Stimulated activated naive CD8-positive, alpha-beta T cell treated with anti-CD3 and anti-CD28 coated beads, Interleukin-15, Interleukin-2, amounts not matched to agents 100 ng/mL and 50 ng/mL, for 24 hours (primary cell): ENCODE results near the gene VSIG2.

Source experiments
- H3K27ac Mint-ChIP-seq: one replicate; pipeline ENCODE4 v1.8.0; 2021; ENCODE audit warnings: mild to moderate bottlenecking, mixed read lengths
- H3K27me3 Mint-ChIP-seq: one replicate; pipeline ENCODE4 v1.8.0; 2021; ENCODE audit warnings: mixed read lengths
- H3K36me3 Mint-ChIP-seq: one replicate; pipeline ENCODE4 v1.8.0; 2021; ENCODE audit warnings: low read depth, mixed read lengths
- H3K4me1 Mint-ChIP-seq: one replicate; pipeline ENCODE4 v1.8.0; 2021; ENCODE audit warnings: low read depth, mixed read lengths
- H3K4me3 Mint-ChIP-seq: one replicate; pipeline ENCODE4 v1.8.0; 2021; ENCODE audit warnings: mild to moderate bottlenecking, mixed read lengths
- H3K9me3 Mint-ChIP-seq: one replicate; pipeline ENCODE4 v1.8.0; 2021; ENCODE audit warnings: mixed read lengths

The VSIG2 gene

GRCh38 chr11:124727474-124727873 lies 24.6 kb downstream of the VSIG2 start:
- peaks cover 22% of the 10 kb centered on the region for H3K4me1 Mint-ChIP-seq
- H3K27ac Mint-ChIP-seq = no peak overlapping the region
- no peaks in the 10 kb centered on the region for H3K9me3 Mint-ChIP-seq
- H3K27me3 Mint-ChIP-seq = peaks cover 6% of the 10 kb centered on the region
- H3K4me3 Mint-ChIP-seq = no peak overlapping the region
- no peaks in the 10 kb centered on the region for H3K36me3 Mint-ChIP-seq

- no peaks in the 10 kb centered on the region for H3K36me3 Mint-ChIP-seq
- H3K4me3 Mint-ChIP-seq = no peak overlapping the region
- H3K27ac Mint-ChIP-seq = no peak overlapping the region
- H3K27me3 Mint-ChIP-seq = peaks cover 12% of the 10 kb centered on the region
- H3K4me1 Mint-ChIP-seq = peaks cover 38% of the 10 kb centered on the region
- H3K9me3 Mint-ChIP-seq = no peaks in the 10 kb centered on the region
Observed at GRCh38 chr11:124725719-124726105, 26.3 kb downstream of the VSIG2 start.

- Mint-ChIP-seq H3K36me3 (no peaks in the 10 kb centered on the region), H3K4me1 (peaks cover 38% of the 10 kb centered on the region), H3K4me3 (no peak overlapping the region), H3K27me3 (peaks cover 14% of the 10 kb centered on the region), H3K27ac (no peak overlapping the region), H3K9me3 (no peaks in the 10 kb centered on the region)
Observed at GRCh38 chr11:124724979-124725718, 26.9 kb downstream of the VSIG2 start.

GRCh38 chr11:124722176-124722575 lies 29.9 kb downstream of the VSIG2 start:
- Mint-ChIP-seq H3K4me3 (no peak overlapping the region), H3K27ac (no peak overlapping the region), H3K4me1 (peaks cover 47% of the 10 kb centered on the region), H3K9me3 (no peaks in the 10 kb centered on the region), H3K36me3 (no peaks in the 10 kb centered on the region), H3K27me3 (peaks cover 38% of the 10 kb centered on the region)

GRCh38 chr11:124719534-124719933 lies 32.5 kb downstream of the VSIG2 start:
- Mint-ChIP-seq H3K9me3 (no peaks in the 10 kb centered on the region), H3K4me3 (no peak overlapping the region), H3K27ac (no peak overlapping the region), H3K36me3 (no peaks in the 10 kb centered on the region), H3K4me1 (peaks cover 32% of the 10 kb centered on the region), H3K27me3 (peaks cover 52% of the 10 kb centered on the region)

GRCh38 chr11:124718801-124719200 lies 33.3 kb downstream of the VSIG2 start:
- H3K36me3 Mint-ChIP-seq = no peaks in the 10 kb centered on the region
- H3K4me1 Mint-ChIP-seq = peaks cover 27% of the 10 kb centered on the region
- peaks cover 59% of the 10 kb centered on the region for H3K27me3 Mint-ChIP-seq
- H3K27ac Mint-ChIP-seq = no peak overlapping the region
- no peak overlapping the region for H3K4me3 Mint-ChIP-seq
- H3K9me3 Mint-ChIP-seq = no peaks in the 10 kb centered on the region

GRCh38 chr11:124717786-124718651 lies 34.0 kb downstream of the VSIG2 start:
- H3K4me3 Mint-ChIP-seq = peak overlapping the region; percentile 74
- no peak overlapping the region for H3K27ac Mint-ChIP-seq
- peaks cover 59% of the 10 kb centered on the region for H3K27me3 Mint-ChIP-seq
- no peaks in the 10 kb centered on the region for H3K36me3 Mint-ChIP-seq
- no peaks in the 10 kb centered on the region for H3K9me3 Mint-ChIP-seq
- H3K4me1 Mint-ChIP-seq = peaks cover 27% of the 10 kb centered on the region

- peaks cover 59% of the 10 kb centered on the region for H3K27me3 Mint-ChIP-seq
- H3K9me3 Mint-ChIP-seq = no peaks in the 10 kb centered on the region
- H3K4me3 Mint-ChIP-seq = peak overlapping the region; percentile 74
- no peaks in the 10 kb centered on the region for H3K36me3 Mint-ChIP-seq
- H3K27ac Mint-ChIP-seq = no peak overlapping the region
- peaks cover 24% of the 10 kb centered on the region for H3K4me1 Mint-ChIP-seq
Observed at GRCh38 chr11:124717421-124717785, 34.7 kb downstream of the VSIG2 start.

- Mint-ChIP-seq H3K27ac (no peak overlapping the region), H3K27me3 (peaks cover 59% of the 10 kb centered on the region), H3K36me3 (no peaks in the 10 kb centered on the region), H3K4me1 (peaks cover 16% of the 10 kb centered on the region), H3K9me3 (no peaks in the 10 kb centered on the region), H3K4me3 (no peak overlapping the region)
Observed at GRCh38 chr11:124716591-124716990, 35.5 kb downstream of the VSIG2 start.

- no peak overlapping the region for H3K4me3 Mint-ChIP-seq
- peaks cover 2% of the 10 kb centered on the region for H3K4me1 Mint-ChIP-seq
- H3K27ac Mint-ChIP-seq = no peak overlapping the region
- H3K36me3 Mint-ChIP-seq = peaks cover 7% of the 10 kb centered on the region
- peaks cover 5% of the 10 kb centered on the region for H3K9me3 Mint-ChIP-seq
- H3K27me3 Mint-ChIP-seq = peaks cover 33% of the 10 kb centered on the region
Observed at GRCh38 chr11:124712392-124712791, 39.7 kb downstream of the VSIG2 start.

GRCh38 chr11:124707829-124708228 lies 44.2 kb downstream of the VSIG2 start:
- Mint-ChIP-seq H3K9me3 (peaks cover 5% of the 10 kb centered on the region), H3K27me3 (peaks cover 7% of the 10 kb centered on the region), H3K27ac (no peak overlapping the region), H3K36me3 (peaks cover 12% of the 10 kb centered on the region), H3K4me1 (no peaks in the 10 kb centered on the region), H3K4me3 (no peak overlapping the region)

GRCh38 chr11:124700028-124700427 lies 52.0 kb downstream of the VSIG2 start:
- no peak overlapping the region for H3K27ac Mint-ChIP-seq
- H3K4me1 Mint-ChIP-seq = no peaks in the 10 kb centered on the region
- no peak overlapping the region for H3K4me3 Mint-ChIP-seq

GRCh38 chr11:124699547-124699946 lies 52.5 kb downstream of the VSIG2 start:
- Mint-ChIP-seq H3K9me3 (peaks cover 7% of the 10 kb centered on the region), H3K27ac (no peak overlapping the region), H3K4me1 (no peaks in the 10 kb centered on the region), H3K36me3 (no peaks in the 10 kb centered on the region), H3K4me3 (no peak overlapping the region), H3K27me3 (peaks cover 18% of the 10 kb centered on the region)

More at GRCh38 chr11:124700028-124700427, 52.0 kb downstream of the VSIG2 start:
- H3K36me3 Mint-ChIP-seq = no peaks in the 10 kb centered on the region
- H3K9me3 Mint-ChIP-seq = peaks cover 7% of the 10 kb centered on the region
- peaks cover 18% of the 10 kb centered on the region for H3K27me3 Mint-ChIP-seq
